Liver (tissue), 9 donors: ENCODE measurements around the gene BMP6. TPM values are rescaled to one million over a fixed set of nuclear protein-coding genes. Genes with fewer than 3 reads are reported as not detected.

ENCODE experiments used
- DNase-seq: peaks from one replicate; pipeline ENCODE4 v3.0.0-alpha.2; 2017; ENCODE audit warnings: low spot score
- H3K27ac ChIP-seq, 2 donors: one replicate each; pipeline ENCODE4 v1.7.0; 2013; ENCODE audit warnings: inconsistent platforms in 2 of 2, low read length in 2 of 2, control low read depth in 1 of 2, low read depth in 1 of 2, mild to moderate bottlenecking in 1 of 2
- H3K27me3 ChIP-seq, 4 donors: one replicate each; pipeline versions ENCODE4 v1.6.1 to v1.7.0; 2013; ENCODE audit warnings: low read length in 3 of 4, inconsistent platforms in 1 of 4, mild to moderate bottlenecking in 1 of 4, moderate library complexity in 1 of 4; ENCODE audit not compliant: control insufficient read depth in 4 of 4, insufficient read depth in 4 of 4
- H3K36me3 ChIP-seq, 4 donors: one replicate each; pipeline versions ENCODE4 v1.6.1 to v1.7.0; 2013; ENCODE audit warnings: low read length in 3 of 4, mild to moderate bottlenecking in 3 of 4, low read depth in 1 of 4, moderate library complexity in 1 of 4; ENCODE audit not compliant: control insufficient read depth in 4 of 4, insufficient read depth in 3 of 4
- H3K4me1 ChIP-seq, 4 donors: one replicate each; pipeline versions ENCODE4 v1.6.1 to v1.7.0; 2013; ENCODE audit warnings: low read length in 3 of 4, mild to moderate bottlenecking in 3 of 4, moderate library complexity in 1 of 4; ENCODE audit not compliant: control insufficient read depth in 4 of 4, insufficient read depth in 4 of 4
- H3K4me3 ChIP-seq, 3 donors: one replicate each; pipeline versions ENCODE4 v1.6.1 to v1.7.0; 2013; ENCODE audit warnings: low read length in 3 of 3, control low read depth in 1 of 3, low read depth in 1 of 3, mild to moderate bottlenecking in 1 of 3
- H3K9ac ChIP-seq, 2 donors: one replicate each; pipeline ENCODE4 v1.7.0; 2013; ENCODE audit warnings: low read length in 2 of 2, mild to moderate bottlenecking in 2 of 2, moderate library complexity in 2 of 2, control low read depth in 1 of 2, low read depth in 1 of 2
- H3K9me3 ChIP-seq, 4 donors: one replicate each; pipeline versions ENCODE4 v1.6.1 to v1.7.0; 2013; ENCODE audit warnings: low read length in 3 of 4; ENCODE audit not compliant: control insufficient read depth in 4 of 4
- CTCF ChIP-seq: fragments of 150-350 bp; IDR thresholded peaks from 2 replicates; pipeline ENCODE4 v1.5.1; 2017; ENCODE audit warnings: improper control_type of control experiment, low read depth, low read length; ENCODE audit not compliant: missing input control
- EGR1 ChIP-seq, 2 donors: IDR thresholded peaks; 2 replicates each; pipeline ENCODE4 v1.6.1; 2016 to 2018; ENCODE audit warnings: antibody characterized with exemption in 2 of 2, low read depth in 2 of 2
- FOXA1 ChIP-seq: IDR thresholded peaks from 2 replicates; pipeline ENCODE4 v1.6.1; 2016; ENCODE audit warnings: antibody characterized with exemption
- FOXA2 ChIP-seq: IDR thresholded peaks from 2 replicates; pipeline ENCODE4 v1.6.1; 2016; ENCODE audit warnings: antibody characterized with exemption
- GABPA ChIP-seq, 2 donors: IDR thresholded peaks in 1 of 2; conservative IDR thresholded peaks in 1 of 2; 2 replicates each; pipeline ENCODE4 v1.6.1; 2016; ENCODE audit warnings: antibody characterized with exemption in 2 of 2, mild to moderate bottlenecking in 1 of 2, moderate library complexity in 1 of 2
- HNF4A ChIP-seq, 2 donors: conservative IDR thresholded peaks; 2 replicates each; pipeline ENCODE4 v1.6.1; 2016; ENCODE audit warnings: antibody characterized with exemption in 2 of 2, mild to moderate bottlenecking in 2 of 2
- HNF4G ChIP-seq: IDR thresholded peaks from 2 replicates; pipeline ENCODE4 v1.6.1; 2016; ENCODE audit warnings: antibody characterized with exemption
- JUND ChIP-seq, 2 donors: IDR thresholded peaks; 2 replicates each; pipeline ENCODE4 v1.6.1; 2016; ENCODE audit warnings: antibody characterized with exemption in 2 of 2
- RAD21 ChIP-seq, 2 donors: IDR thresholded peaks; 2 replicates each; pipeline ENCODE4 v1.6.1; 2016; ENCODE audit warnings: antibody characterized with exemption in 2 of 2, mild to moderate bottlenecking in 2 of 2
- RXRA ChIP-seq, 2 donors: IDR thresholded peaks; 2 replicates each; pipeline ENCODE4 v1.6.1; 2017 to 2018; ENCODE audit warnings: antibody characterized with exemption in 2 of 2, mild to moderate bottlenecking in 1 of 2
- TAF1 ChIP-seq: conservative IDR thresholded peaks from 2 replicates; pipeline ENCODE4 v1.6.1; 2016; ENCODE audit warnings: antibody characterized with exemption, mild to moderate bottlenecking
- YY1 ChIP-seq: IDR thresholded peaks from 2 replicates; pipeline ENCODE4 v1.6.1; 2016; ENCODE audit warnings: antibody characterized with exemption, mild to moderate bottlenecking
- WGBS: extraction: QIAGEN DNeasy Blood & Tissue Kit; methylation state at CpG from one replicate; pipeline ENCODE4 v1.1.7; 2013; 5-methylcytosine and 5-hydroxymethylcytosine counted together
- polyA plus RNA-seq, 2 donors: library from polyadenylated mRNA; stranded (reverse) in 1 of 2; unstranded in 1 of 2; fragments of 200-250 nt in 1 of 2; fragments of >200 nt in 1 of 2; fragmentation: Nextera tagmentation in 1 of 2; extraction: Ambion mirVana in 1 of 2; gene quantifications; one replicate each; pipeline versions ENCODE4 v1.2.1 to v1.2.3, GENCODE V29; 2013 to 2015
- total RNA-seq, 2 donors: library from RNA; depleted of rRNA; stranded (reverse); fragments of >200 nt; gene quantifications; one replicate each; pipeline ENCODE4 v1.2.3, GENCODE V29; 2014
- TF ChIP-seq, protein P1 (sequence below): IDR thresholded peaks from 2 replicates; pipeline ENCODE4 v1.6.1; 2016; ENCODE audit warnings: antibody characterized with exemption, mild to moderate bottlenecking
- donor health status: healthy.
- donor health status: healthy.
- donor health status: healthy.
- donor health status: healthy.
- donor health status: healthy.

Gene BMP6
- total and polyA plus RNA-seq, 4 donors = 0.57 to 5.9 (median 2.3) TPM

- Histone ChIP-seq H3K36me3 (peaks cover 15 to 62% (median 43%) of the 10 kb centered on the region in 4 donors), H3K27ac (no peak overlapping the region), H3K27me3 (no peaks in the 10 kb centered on the region), H3K4me3 (no peak overlapping the region), H3K4me1 (peaks cover 8 to 38% (median 22%) of the 10 kb centered on the region in 4 donors), H3K9ac (no peak overlapping the region), H3K9me3 (no peaks in the 10 kb centered on the region)
- TF ChIP-seq GABPA (IDR thresholded peaks at IDR 0.05 in 1 of 2, conservative IDR thresholded peaks at IDR 0.05 in 1 of 2) = no peak
- no peak for TF ChIP-seq HNF4A (conservative IDR thresholded peaks at IDR 0.05)
- no peak for TF ChIP-seq FOXA2
- no peak for TF ChIP-seq FOXA1
- TF ChIP-seq, protein P1, sequence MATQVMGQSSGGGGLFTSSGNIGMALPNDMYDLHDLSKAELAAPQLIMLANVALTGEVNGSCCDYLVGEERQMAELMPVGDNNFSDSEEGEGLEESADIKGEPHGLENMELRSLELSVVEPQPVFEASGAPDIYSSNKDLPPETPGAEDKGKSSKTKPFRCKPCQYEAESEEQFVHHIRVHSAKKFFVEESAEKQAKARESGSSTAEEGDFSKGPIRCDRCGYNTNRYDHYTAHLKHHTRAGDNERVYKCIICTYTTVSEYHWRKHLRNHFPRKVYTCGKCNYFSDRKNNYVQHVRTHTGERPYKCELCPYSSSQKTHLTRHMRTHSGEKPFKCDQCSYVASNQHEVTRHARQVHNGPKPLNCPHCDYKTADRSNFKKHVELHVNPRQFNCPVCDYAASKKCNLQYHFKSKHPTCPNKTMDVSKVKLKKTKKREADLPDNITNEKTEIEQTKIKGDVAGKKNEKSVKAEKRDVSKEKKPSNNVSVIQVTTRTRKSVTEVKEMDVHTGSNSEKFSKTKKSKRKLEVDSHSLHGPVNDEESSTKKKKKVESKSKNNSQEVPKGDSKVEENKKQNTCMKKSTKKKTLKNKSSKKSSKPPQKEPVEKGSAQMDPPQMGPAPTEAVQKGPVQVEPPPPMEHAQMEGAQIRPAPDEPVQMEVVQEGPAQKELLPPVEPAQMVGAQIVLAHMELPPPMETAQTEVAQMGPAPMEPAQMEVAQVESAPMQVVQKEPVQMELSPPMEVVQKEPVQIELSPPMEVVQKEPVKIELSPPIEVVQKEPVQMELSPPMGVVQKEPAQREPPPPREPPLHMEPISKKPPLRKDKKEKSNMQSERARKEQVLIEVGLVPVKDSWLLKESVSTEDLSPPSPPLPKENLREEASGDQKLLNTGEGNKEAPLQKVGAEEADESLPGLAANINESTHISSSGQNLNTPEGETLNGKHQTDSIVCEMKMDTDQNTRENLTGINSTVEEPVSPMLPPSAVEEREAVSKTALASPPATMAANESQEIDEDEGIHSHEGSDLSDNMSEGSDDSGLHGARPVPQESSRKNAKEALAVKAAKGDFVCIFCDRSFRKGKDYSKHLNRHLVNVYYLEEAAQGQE = no peak
- no peak for TF ChIP-seq RXRA (IDR thresholded peaks at IDR 0.05)
- TF ChIP-seq JUND (IDR thresholded peaks at IDR 0.05) = no peak
- no peak for TF ChIP-seq YY1
- no peak for DNase-seq
- WGBS = 78% methylated on average over 4 of the region's 4 CpGs
Measured at GRCh38 chr6:7901780-7902179, 175.9 kb downstream of the BMP6 start.

GRCh38 chr6:7902221-7902620 is 176.3 kb downstream of the BMP6 start:
- H3K27ac ChIP-seq = no peak overlapping the region
- peaks cover 15 to 57% (median 41%) of the 10 kb centered on the region in 4 donors for H3K36me3 ChIP-seq
- H3K9me3 ChIP-seq = no peaks in the 10 kb centered on the region
- H3K27me3 ChIP-seq = no peaks in the 10 kb centered on the region
- H3K4me3 ChIP-seq = no peak overlapping the region
- no peak for TF ChIP-seq FOXA1
- TF ChIP-seq TAF1 = no peak
- TF ChIP-seq FOXA2 = no peak
- no peak for TF ChIP-seq HNF4G
- TF ChIP-seq, protein P1 = no peak
- no peak for TF ChIP-seq CTCF
- no peak for TF ChIP-seq EGR1 (IDR thresholded peaks at IDR 0.05; ENCODE audit: low read depth in 2 of 2)
- TF ChIP-seq RAD21 (IDR thresholded peaks at IDR 0.05) = no peak
- peaks cover 10 to 39% (median 24%) of the 10 kb centered on the region in 4 donors for H3K4me1 ChIP-seq
- no peak for DNase-seq
- H3K9ac ChIP-seq = no peak overlapping the region
- 90% methylated on average over 8 of the region's 8 CpGs for WGBS
